WTC11 (cell line): ENCODE results near the gene CDH11.

Source experiments
- CREB1 ChIP-seq: sonication (generic); formaldehyde crosslinking; IDR thresholded peaks from 2 replicates; pipeline ENCODE4 v1.8.0; 2023; ENCODE audit warnings: mild to moderate bottlenecking, missing genetic modification reagents
- E2F4 ChIP-seq: sonication (generic); formaldehyde crosslinking; IDR thresholded peaks from 2 replicates; pipeline ENCODE4 v1.8.1; 2022; ENCODE audit warnings: low read depth, mild to moderate bottlenecking, moderate library complexity, missing genetic modification reagents, borderline replicate concordance
- ELF4 ChIP-seq: sonication (generic); formaldehyde crosslinking; IDR thresholded peaks from 2 replicates; pipeline ENCODE4 v1.8.1; 2022; ENCODE audit warnings: low read depth, mild to moderate bottlenecking, moderate library complexity, missing genetic modification reagents
- GTF2I ChIP-seq: fragments of 250-450 bp; sonication (Bioruptor Pico); conservative IDR thresholded peaks from 2 replicates; pipeline ENCODE4 v1.4.0; 2021; ENCODE audit warnings: mild to moderate bottlenecking
- JUN ChIP-seq: sonication (generic); formaldehyde crosslinking; IDR thresholded peaks from 2 replicates; pipeline ENCODE4 v1.8.0; 2023; ENCODE audit warnings: mild to moderate bottlenecking, missing genetic modification reagents
- NFYB ChIP-seq: sonication (generic); formaldehyde crosslinking; conservative IDR thresholded peaks from 2 replicates; pipeline ENCODE4 v1.8.0; 2022; ENCODE audit warnings: low read depth, missing genetic modification reagents
- PRRX2 ChIP-seq: fragments of 250-450 bp; sonication (Bioruptor Pico); IDR thresholded peaks from 2 replicates; pipeline ENCODE4 v1.8.0; 2021; ENCODE audit warnings: mild to moderate bottlenecking
- ZNF121 ChIP-seq: sonication (generic); formaldehyde crosslinking; IDR thresholded peaks from 2 replicates; pipeline ENCODE4 v1.8.0; 2023; ENCODE audit warnings: missing genetic modification reagents
- ZNF317 ChIP-seq: sonication (generic); formaldehyde crosslinking; IDR thresholded peaks from 2 replicates; pipeline ENCODE4 v1.8.1; 2023; ENCODE audit warnings: low read depth, mild to moderate bottlenecking, moderate library complexity, missing genetic modification reagents, borderline replicate concordance
- TF ChIP-seq, protein P1 (sequence below): fragments of 200-600 bp; IDR thresholded peaks from 2 replicates; pipeline ENCODE4 v1.8.0; 2022; ENCODE audit warnings: antibody characterized with exemption
- TF ChIP-seq, protein P2 (sequence below): sonication (generic); formaldehyde crosslinking; IDR thresholded peaks from 2 replicates; pipeline ENCODE4 v1.8.0; 2022; ENCODE audit warnings: mild to moderate bottlenecking, missing genetic modification reagents
- TF ChIP-seq, protein P3 (sequence below): sonication (generic); formaldehyde crosslinking; IDR thresholded peaks from 2 replicates; pipeline ENCODE4 v1.8.1; 2023; ENCODE audit warnings: mild to moderate bottlenecking, missing genetic modification reagents, moderate library complexity

GRCh38 chr16:65153365-65154105 lies 31.7 kb upstream of the CDH11 start:
- TF ChIP-seq, protein P1, sequence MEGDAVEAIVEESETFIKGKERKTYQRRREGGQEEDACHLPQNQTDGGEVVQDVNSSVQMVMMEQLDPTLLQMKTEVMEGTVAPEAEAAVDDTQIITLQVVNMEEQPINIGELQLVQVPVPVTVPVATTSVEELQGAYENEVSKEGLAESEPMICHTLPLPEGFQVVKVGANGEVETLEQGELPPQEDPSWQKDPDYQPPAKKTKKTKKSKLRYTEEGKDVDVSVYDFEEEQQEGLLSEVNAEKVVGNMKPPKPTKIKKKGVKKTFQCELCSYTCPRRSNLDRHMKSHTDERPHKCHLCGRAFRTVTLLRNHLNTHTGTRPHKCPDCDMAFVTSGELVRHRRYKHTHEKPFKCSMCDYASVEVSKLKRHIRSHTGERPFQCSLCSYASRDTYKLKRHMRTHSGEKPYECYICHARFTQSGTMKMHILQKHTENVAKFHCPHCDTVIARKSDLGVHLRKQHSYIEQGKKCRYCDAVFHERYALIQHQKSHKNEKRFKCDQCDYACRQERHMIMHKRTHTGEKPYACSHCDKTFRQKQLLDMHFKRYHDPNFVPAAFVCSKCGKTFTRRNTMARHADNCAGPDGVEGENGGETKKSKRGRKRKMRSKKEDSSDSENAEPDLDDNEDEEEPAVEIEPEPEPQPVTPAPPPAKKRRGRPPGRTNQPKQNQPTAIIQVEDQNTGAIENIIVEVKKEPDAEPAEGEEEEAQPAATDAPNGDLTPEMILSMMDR = no peak
- TF ChIP-seq JUN (CRISPR knock-in tag) (no peak), E2F4 (CRISPR knock-in tag) (no peak), ZNF121 (no peak), CREB1 (no peak), PRRX2 (CRISPR knock-in tag) (no peak), GTF2I (no peak), ZNF317 (no peak), ELF4 (CRISPR knock-in tag) (no peak), NFYB (CRISPR knock-in tag) (no peak)
- TF ChIP-seq, protein P2, sequence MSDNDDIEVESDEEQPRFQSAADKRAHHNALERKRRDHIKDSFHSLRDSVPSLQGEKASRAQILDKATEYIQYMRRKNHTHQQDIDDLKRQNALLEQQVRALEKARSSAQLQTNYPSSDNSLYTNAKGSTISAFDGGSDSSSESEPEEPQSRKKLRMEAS (CRISPR knock-in tag) = no peak
- TF ChIP-seq, protein P3, sequence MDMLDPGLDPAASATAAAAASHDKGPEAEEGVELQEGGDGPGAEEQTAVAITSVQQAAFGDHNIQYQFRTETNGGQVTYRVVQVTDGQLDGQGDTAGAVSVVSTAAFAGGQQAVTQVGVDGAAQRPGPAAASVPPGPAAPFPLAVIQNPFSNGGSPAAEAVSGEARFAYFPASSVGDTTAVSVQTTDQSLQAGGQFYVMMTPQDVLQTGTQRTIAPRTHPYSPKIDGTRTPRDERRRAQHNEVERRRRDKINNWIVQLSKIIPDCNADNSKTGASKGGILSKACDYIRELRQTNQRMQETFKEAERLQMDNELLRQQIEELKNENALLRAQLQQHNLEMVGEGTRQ = no peak
